Thoracic aorta (tissue), 2 donors: ENCODE data around the gene PCNT. TPM values are rescaled to one million over a fixed set of nuclear protein-coding genes. Genes with fewer than 3 reads are reported as not detected.

Experiments
- ATAC-seq: fragments of 150-250 bp; one replicate; pipeline ENCODE4 v1.8.0; 2017; ENCODE audit warnings: low read depth; ENCODE audit not compliant: insufficient number of reproducible peaks, low FRiP score
- DNase-seq: peaks from one replicate; pipeline ENCODE4 v3.0.0-alpha.2; 2020; ENCODE audit warnings: low spot score
- H3K27ac ChIP-seq, 2 donors: fragments of 200-600 bp; sonication (generic); 1 replicate in 1 of 2; 2 replicates in 1 of 2; pipeline ENCODE4 v1.5.1; 2016; ENCODE audit warnings: mild to moderate bottlenecking in 2 of 2, moderate library complexity in 2 of 2
- H3K27me3 ChIP-seq: fragments of 200-600 bp; sonication (generic); replicated peaks from 2 replicates; pipeline ENCODE4 v1.6.0; 2016; ENCODE audit warnings: mild to moderate bottlenecking; ENCODE audit not compliant: insufficient read depth
- H3K36me3 ChIP-seq: fragments of 200-600 bp; sonication (generic); one replicate; pipeline ENCODE4 v1.5.1; 2016
- H3K4me1 ChIP-seq, 2 donors: fragments of 200-600 bp; sonication (generic); 1 replicate in 1 of 2; 2 replicates in 1 of 2; pipeline versions ENCODE4 v1.5.1 to v1.6.0; 2016; ENCODE audit warnings: low read depth in 2 of 2, mild to moderate bottlenecking in 1 of 2; ENCODE audit not compliant: control insufficient read depth in 1 of 2
- H3K4me3 ChIP-seq: fragments of 200-600 bp; sonication (generic); 2 replicates; pipeline ENCODE4 v1.5.1; 2016; ENCODE audit warnings: mild to moderate bottlenecking
- H3K9me3 ChIP-seq: fragments of 200-600 bp; sonication (generic); 2 replicates; pipeline ENCODE4 v1.5.1; 2016
- CTCF ChIP-seq: fragments of 200-600 bp; sonication (generic); IDR thresholded peaks from one replicate; pipeline ENCODE4 v1.5.1; 2019; ENCODE audit warnings: antibody characterized with exemption
- total RNA-seq, 2 donors: library from RNA; depleted of rRNA; stranded (reverse); fragments of >200 nt; gene quantifications; one replicate each; pipeline versions ENCODE4 v1.1.0 to v1.2.3, GENCODE V29; 2016

PCNT gene
- total RNA-seq, 2 donors from 2014 or later = 46.8 to 51.4 TPM

GRCh38 chr21:46384556-46384955 is 60.6 kb downstream of the PCNT start:
- Histone ChIP-seq H3K4me1 (no peaks in the 10 kb centered on the region), H3K27ac (no peak overlapping the region), H3K4me3 (no peak overlapping the region), H3K36me3 (peaks cover 22% of the 10 kb centered on the region), H3K9me3 (no peaks in the 10 kb centered on the region), H3K27me3 (no peaks in the 10 kb centered on the region)
- DNase-seq (no peak), ATAC-seq (no peak)
- TF ChIP-seq CTCF = no peak

GRCh38 chr21:46385846-46386733 is 62.1 kb downstream of the PCNT start:
- H3K27ac ChIP-seq = no peak overlapping the region
- H3K36me3 ChIP-seq = peaks cover 34% of the 10 kb centered on the region
- DNase-seq (no peak), ATAC-seq (no peak)
- H3K9me3 ChIP-seq = no peaks in the 10 kb centered on the region
- no peaks in the 10 kb centered on the region for H3K4me1 ChIP-seq
- no peak overlapping the region for H3K4me3 ChIP-seq
- H3K27me3 ChIP-seq = no peaks in the 10 kb centered on the region
- no peak for TF ChIP-seq CTCF

- Histone ChIP-seq H3K9me3 (no peaks in the 10 kb centered on the region), H3K36me3 (peaks cover 39% of the 10 kb centered on the region), H3K4me1 (no peaks in the 10 kb centered on the region), H3K27me3 (no peaks in the 10 kb centered on the region), H3K27ac (no peak overlapping the region), H3K4me3 (no peak overlapping the region)
- ATAC-seq (no peak), DNase-seq (no peak)
- TF ChIP-seq CTCF = no peak
Measured at GRCh38 chr21:46386734-46387088, 62.8 kb downstream of the PCNT start.

- H3K36me3 ChIP-seq = peaks cover 40% of the 10 kb centered on the region
- no peaks in the 10 kb centered on the region for H3K27me3 ChIP-seq
- TF ChIP-seq CTCF = no peak
Measured at GRCh38 chr21:46388206-46388880, 64.4 kb downstream of the PCNT start.

GRCh38 chr21:46388896-46389295 is 64.9 kb downstream of the PCNT start:
- Histone ChIP-seq H3K36me3 (peaks cover 44% of the 10 kb centered on the region), H3K27me3 (no peaks in the 10 kb centered on the region), H3K4me1 (no peaks in the 10 kb centered on the region), H3K27ac (no peak overlapping the region), H3K9me3 (no peaks in the 10 kb centered on the region), H3K4me3 (no peak overlapping the region)
- ATAC-seq (no peak), DNase-seq (no peak)
- no peak for TF ChIP-seq CTCF

More at GRCh38 chr21:46388206-46388880, 64.4 kb downstream of the PCNT start:
- no peaks in the 10 kb centered on the region for H3K9me3 ChIP-seq
- H3K4me3 ChIP-seq = no peak overlapping the region
- DNase-seq (no peak), ATAC-seq (no peak)
- no peak overlapping the region for H3K27ac ChIP-seq
- H3K4me1 ChIP-seq = no peaks in the 10 kb centered on the region
